HG02885 (cell line): Measurements from ENCODE around the gene TMEM123.
A peak's percentile ranks its signal among the peaks of the same experiment; 100 is the strongest.

Source experiments
- ATAC-seq: cut with Tn5 transposase; IDR thresholded peaks from one replicate; pipeline ENCODE4 v1.9.1; 2021; ENCODE audit warnings: mild to moderate bottlenecking; ENCODE audit not compliant: unreplicated experiment, poor library complexity

The TMEM123 gene

GRCh38 chr11:102429691-102430090 is 22.9 kb downstream of the TMEM123 start:
- no peak for ATAC-seq

- ATAC-seq, result no peak
Observed at GRCh38 chr11:102429226-102429625, 23.3 kb downstream of the TMEM123 start.

- ATAC-seq, result no peak
Observed at GRCh38 chr11:102428696-102429095, 23.9 kb downstream of the TMEM123 start.

- ATAC-seq, result no peak
Observed at GRCh38 chr11:102427068-102427467, 25.5 kb downstream of the TMEM123 start.

- no peak for ATAC-seq
Observed at GRCh38 chr11:102426570-102426969, 26.0 kb downstream of the TMEM123 start.

- ATAC-seq, result no peak
Observed at GRCh38 chr11:102426000-102426399, 26.6 kb downstream of the TMEM123 start.

GRCh38 chr11:102423936-102424335 is 28.6 kb downstream of the TMEM123 start:
- ATAC-seq, result no peak

GRCh38 chr11:102422817-102423712 is 29.5 kb downstream of the TMEM123 start:
- ATAC-seq, result no peak

GRCh38 chr11:102421261-102421660 is 31.3 kb downstream of the TMEM123 start:
- no peak for ATAC-seq

GRCh38 chr11:102420547-102420946 is 32.0 kb downstream of the TMEM123 start:
- ATAC-seq, result peak; percentile 71

- no peak for ATAC-seq
Observed at GRCh38 chr11:102419181-102419580, 33.4 kb downstream of the TMEM123 start.

GRCh38 chr11:102416976-102417375 is 35.6 kb downstream of the TMEM123 start:
- ATAC-seq, result no peak

GRCh38 chr11:102415304-102415916 is 37.2 kb downstream of the TMEM123 start:
- ATAC-seq, result no peak

GRCh38 chr11:102414559-102414958 is 38.0 kb downstream of the TMEM123 start:
- no peak for ATAC-seq

- no peak for ATAC-seq
Observed at GRCh38 chr11:102413497-102413896, 39.1 kb downstream of the TMEM123 start.

GRCh38 chr11:102411142-102411541 is 41.4 kb downstream of the TMEM123 start:
- no peak for ATAC-seq

GRCh38 chr11:102410382-102410784 is 42.2 kb downstream of the TMEM123 start:
- ATAC-seq, result no peak

GRCh38 chr11:102408339-102408738 is 44.2 kb downstream of the TMEM123 start:
- ATAC-seq, result no peak

GRCh38 chr11:102407901-102408300 is 44.7 kb downstream of the TMEM123 start:
- ATAC-seq, result no peak

GRCh38 chr11:102406099-102406498 is 46.5 kb downstream of the TMEM123 start:
- ATAC-seq, result no peak

GRCh38 chr11:102405501-102405900 is 47.1 kb downstream of the TMEM123 start:
- no peak for ATAC-seq

GRCh38 chr11:102402548-102402947 is 50.0 kb downstream of the TMEM123 start:
- no peak for ATAC-seq
